HG03354 (cell line): ENCODE measurements around the gene STRN4.

Experiments used
- ATAC-seq: cut with Tn5 transposase; IDR thresholded peaks from one replicate; pipeline ENCODE4 v1.9.1; 2021; ENCODE audit warnings: mild to moderate bottlenecking; ENCODE audit not compliant: unreplicated experiment, poor library complexity, severe bottlenecking

STRN4 gene

DNA sequence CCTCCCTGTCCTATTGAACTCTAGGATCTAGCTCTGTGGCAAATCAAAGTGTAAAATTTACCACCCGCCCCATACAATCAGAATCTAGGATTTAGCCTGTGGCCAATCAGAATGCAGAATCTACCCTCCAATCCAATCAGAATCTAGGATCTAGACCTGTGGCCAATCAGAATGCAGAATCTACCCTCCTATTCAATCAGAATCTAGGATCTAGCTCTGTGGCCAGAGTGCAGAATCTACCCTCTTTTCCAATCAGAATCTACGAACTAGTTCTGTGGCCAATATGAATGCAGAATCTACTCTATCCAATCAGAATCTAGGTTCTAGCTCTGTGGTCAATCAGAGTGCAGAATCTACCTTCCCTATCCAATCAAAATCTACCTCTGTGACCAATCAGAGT lies 55.1 kb downstream of the STRN4 start:
- no peak for ATAC-seq

DNA sequence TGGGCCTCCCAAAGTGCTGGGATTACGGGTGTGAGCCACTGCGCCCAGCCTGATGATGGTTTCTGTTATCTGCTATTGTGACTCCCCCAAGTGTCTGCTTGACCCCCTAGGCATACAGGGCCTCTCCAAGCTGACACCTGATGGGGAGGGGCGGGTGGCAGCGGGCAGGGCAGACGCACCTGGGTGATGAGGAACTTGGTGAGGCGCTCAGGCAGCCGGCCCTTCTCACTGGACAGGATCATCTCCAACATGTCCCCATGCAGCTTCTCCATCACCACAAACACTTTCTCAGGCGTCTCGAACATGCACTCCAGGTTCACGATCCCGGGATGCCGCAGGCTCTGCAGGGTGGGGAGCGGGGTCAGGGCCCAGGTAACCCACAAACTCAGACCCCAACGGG lies 56.9 kb downstream of the STRN4 start:
- ATAC-seq: no peak

DNA sequence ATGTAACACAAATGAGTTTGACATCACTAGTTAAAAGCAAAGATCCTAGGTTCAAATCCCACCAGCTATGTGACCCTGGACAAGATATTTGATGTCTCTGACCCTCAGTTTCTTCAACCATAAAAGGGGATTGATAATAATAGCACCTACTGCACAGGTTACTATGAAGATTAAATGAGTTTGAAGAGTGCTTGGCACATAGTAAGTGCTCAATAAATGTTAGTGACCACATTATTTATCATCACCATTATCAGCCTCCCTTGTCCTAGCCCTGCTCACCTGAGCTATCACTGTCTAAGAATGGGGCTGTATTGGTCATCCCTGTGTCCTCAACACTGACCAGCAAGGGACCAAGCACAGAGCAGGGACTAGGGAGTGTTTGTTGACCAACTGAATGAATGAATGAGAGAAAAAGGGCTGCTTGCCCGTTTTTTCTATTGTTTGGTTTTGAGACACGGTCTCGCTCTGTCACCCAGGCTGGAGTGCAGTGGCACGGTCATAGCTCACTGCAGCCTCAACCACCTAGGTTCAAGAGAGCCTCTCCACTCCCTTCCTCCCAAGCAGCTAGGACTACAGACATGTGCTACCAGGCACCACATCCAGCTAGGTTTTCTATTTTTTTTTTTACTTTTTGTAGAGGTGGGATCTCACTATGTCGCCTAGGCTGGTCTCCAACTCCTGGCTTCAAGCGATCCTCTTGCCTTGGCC lies 58.7 kb downstream of the STRN4 start:
- ATAC-seq: no peak

DNA sequence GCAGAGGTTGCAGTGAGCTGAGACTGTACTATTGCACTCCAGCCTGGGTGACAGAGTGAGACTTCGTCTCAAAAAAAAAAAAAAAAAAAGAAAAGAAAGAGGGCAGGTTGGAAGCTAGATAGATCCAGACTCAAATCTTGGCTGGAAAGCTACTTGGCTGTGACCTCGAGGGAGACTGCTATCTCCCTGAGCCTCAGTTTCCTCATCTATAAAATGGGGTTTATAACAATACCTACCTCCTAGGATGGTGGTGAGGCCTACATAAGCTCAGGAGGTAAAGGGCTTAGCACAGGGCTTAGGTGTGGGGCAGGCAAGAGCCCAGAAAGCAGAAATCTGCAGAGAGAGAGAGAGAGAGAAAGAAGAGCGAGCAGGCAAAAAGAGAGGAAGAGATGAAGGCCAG lies 61.1 kb downstream of the STRN4 start:
- no peak for ATAC-seq

DNA sequence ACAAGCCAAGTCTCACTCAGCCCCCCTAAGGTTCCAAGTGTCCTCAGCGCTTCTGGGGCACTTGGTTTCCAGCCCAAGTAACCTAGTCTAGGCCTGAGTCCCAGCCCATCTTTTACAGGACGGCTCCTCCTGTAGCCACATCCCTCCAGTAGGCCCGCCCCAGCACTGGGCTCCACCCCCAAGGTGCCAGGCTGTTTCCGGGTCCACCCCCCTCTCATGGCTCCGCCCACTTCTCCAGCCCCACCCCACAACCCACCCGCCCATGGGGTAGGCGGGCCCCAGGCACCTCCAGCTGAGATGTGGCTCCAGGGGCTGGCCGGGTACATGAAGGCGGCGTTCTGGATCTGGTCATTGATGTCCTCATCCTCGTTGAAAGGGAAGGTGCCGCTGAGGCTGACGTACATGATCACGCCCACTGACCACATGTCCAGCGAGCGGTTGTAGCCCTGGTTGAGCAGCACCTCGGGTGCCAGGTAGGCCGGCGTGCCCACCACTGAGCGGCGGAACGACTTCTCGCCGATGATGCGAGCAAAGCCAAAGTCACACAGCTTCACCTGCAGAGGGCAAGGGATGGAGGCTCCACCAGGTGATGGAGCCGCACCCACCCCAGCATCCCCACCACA lies 68.0 kb downstream of the STRN4 start:
- ATAC-seq: no peak

DNA sequence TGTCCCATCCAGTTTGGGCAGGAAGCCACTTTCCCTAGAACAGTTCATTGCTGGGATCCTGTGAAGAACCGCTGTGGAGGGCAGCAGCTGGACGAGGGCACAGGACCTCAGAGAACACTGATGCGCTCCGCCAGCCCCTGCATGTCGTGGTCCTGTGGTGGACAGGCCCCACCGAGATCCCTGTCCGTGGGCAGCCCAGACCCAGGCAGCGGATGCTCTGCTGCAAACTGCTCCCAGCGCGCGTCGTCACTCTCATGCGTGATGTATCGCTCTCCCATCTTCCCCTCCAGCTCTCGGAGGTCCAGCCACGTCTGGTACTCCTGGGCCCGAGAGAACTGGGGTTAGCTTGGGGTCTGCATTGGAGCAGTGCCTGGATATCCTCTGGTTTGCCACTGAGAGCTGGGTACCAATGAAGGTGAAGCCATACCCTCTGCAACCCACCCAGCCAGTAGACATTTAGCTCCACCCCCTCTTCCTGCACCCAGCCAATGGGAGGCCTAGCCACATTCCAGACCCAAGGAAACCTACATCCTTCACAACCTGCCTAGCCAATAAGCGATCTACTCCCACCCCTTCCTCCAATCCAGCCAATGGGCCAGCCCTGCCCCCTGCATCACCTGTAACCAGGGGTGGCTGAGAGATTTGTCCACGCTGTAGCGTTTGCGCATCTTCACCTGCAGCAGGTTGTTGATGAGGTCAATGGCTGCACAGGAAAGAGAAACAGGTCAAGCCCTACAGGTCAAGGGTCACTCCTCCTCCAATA lies 71.7 kb downstream of the STRN4 start:
- no peak for ATAC-seq

DNA sequence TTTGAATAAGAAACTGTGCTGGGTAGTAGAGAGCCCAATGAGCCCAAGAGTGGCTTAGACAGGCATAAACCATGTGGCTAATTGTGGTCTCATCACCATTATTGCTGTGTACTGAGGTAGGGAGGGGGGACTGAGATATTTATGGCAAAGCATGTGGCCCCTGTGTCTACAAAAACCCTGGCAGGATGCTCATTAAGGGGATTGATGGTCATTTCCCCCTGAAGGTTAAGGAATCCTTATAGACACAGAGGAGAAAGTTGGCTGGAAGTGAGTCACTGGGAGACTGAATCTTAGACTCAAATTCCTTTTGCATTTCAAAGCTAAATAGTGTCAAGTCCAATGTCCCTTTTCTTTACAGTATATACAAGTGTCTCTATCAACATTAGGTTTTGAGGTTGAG lies 75.4 kb downstream of the STRN4 start:
- no peak for ATAC-seq
